ENCODE data around the gene CASS4.

Gene CASS4

DNA sequence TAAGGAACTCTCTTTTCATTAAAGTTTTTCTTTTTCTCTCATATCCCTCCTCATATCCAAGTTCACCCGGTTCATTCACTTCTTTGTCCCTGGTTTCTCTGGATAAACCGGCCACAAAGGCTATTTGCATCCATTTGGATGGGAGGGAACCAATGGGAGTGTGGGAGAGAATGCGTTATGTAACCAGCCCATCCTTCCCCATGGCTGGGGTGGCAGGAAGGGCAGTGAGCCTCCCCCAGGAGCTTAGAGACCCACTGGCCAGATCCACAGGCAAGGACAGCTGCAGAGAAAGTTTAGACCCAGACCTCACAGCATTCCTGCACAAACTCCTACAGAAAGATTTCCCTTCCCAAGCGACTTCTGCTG lies 10.7 kb downstream of the CASS4 start:
- no peak for DNase-seq (ENCODE audit: low read depth in 3 of 3)

DNA sequence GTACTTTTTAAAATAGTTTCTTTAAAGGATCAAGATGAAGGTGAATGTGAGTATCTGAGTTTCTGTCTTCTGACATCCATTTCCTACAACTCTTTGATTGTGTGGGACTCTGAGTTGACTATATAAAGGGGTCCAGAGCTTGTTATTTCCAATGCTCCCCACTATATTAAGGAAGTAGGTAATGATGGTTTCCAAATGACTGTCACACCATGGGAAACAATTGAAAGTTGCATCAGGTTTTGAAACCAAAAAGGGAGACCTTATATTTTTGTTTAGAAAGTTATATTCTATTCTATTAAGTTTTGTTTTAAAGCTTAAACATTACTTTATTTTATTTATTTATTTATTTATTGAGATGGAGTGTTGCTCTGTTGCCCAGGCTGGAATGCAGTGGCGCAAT lies 11.2 kb downstream of the CASS4 start:
- DNase-seq (ENCODE audit: low read depth in 3 of 3): no peak

DNA sequence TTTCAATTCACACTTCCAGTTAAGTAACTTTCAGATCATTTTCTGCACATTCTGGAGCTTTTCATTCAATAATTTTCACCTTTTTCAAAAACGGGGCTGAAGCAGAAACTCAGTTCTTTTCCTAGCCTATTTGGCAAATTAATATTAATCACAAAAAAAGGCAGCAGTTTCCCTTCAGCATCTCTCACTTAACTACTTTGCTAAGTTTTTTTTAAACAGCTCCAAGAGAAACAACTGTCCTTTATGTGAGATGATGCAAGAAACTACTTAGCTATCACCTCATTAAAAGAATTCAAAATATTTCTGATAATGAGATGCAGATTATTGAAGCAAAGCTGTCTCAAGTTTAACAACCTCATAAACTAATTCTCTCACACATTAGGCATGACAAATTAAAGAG lies 11.8 kb downstream of the CASS4 start:
- no peak for DNase-seq (ENCODE audit: low read depth in 3 of 3)

DNA sequence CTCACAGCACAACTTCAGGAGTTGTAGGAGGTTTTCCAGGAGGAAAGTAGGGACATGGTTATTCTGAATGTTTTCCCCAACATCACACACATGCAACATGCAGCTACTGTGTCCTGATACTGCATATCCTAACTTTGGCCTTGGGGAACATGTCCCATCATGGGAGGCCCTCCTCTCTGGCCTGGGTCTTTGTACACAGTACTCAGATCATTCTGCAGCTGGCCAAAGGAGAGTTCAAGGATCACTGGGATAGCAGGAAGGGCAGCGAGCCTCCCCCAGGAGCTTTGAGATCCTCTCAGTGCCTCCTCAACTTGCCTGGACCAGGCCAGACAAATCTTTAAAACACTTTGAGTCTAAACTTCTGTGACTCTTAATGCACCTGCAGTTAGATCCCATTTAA lies 12.9 kb downstream of the CASS4 start:
- no peak for DNase-seq (ENCODE audit: low read depth in 3 of 3)

DNA sequence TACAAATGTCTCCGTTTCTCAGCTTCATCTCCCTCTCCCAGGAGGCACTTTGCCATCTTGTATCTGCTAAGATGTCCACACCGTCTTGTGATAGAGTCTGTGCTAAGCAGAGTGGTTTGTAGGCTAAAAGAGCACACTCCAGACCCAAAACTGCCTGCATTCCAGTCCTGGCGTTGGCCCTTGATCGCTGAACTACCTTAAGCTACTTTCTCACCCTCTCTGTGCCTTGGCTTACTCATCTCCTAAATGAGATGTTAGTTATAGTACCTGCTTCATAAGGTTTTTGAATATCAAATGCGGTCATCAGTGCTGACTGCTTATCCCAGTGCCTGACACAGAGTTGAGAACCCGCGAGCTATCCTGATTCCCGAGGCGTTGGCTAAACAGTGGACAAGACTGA lies 14.0 kb downstream of the CASS4 start:
- no peak for DNase-seq (ENCODE audit: low read depth in 3 of 3)

DNA sequence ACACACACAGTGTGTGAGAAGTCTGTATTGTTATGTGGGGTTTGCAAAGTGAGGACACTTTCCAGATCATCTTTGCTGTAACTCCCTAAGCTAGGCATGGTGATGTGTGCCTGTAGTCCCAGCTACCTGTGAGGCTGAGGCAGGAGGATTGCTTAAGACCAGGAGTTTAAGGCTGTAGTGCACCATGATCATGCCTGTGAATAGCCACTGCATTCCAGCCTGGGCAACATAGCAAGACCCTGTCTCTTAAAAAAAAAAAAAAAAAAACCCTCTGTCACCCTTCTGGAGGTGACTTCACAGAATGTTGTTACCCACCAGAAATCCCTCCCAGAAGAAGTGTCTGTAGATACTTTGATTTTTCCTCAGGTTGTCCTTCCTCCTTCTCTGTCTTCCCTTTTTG lies 14.9 kb downstream of the CASS4 start:
- no peak for DNase-seq (ENCODE audit: low read depth in 3 of 3)

DNA sequence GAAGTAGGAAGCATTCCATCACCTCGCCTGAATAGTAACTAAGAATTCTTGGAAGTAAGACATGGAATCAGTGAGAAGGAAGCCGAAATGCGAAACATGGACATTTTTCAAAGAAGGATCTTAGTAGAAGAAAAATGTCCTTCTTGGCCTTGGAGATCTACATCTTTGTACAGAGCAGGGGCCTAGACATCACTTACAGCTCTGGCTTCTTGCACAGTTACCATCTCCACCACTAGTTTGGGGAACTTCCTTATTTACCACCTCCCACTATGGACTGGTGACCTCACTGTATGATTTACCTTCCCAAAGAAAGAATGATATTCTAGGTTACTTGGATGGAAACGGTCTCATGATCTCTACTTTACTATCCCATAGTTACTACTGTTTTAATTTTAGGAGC lies 15.7 kb downstream of the CASS4 start:
- no peak for DNase-seq (ENCODE audit: low read depth in 3 of 3)

DNA sequence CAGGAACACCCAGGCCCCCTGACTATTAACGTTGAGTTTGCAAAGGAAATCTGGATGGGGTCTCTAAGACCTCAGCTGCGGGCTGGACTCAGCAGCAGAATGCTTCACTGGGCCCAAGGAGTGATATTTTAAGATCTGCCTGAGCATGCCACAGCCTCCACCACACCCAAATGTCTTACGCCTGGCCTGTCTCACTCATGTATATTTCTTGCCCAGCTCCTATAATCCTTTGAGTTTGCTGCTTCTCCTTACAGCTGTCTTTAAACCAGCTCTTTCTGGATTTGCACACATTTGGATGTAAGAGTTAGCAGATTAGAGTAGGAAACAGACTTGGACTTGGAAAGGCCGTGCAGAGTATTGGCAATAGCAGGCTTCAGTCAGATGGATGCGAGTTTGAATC lies 16.4 kb downstream of the CASS4 start:
- DNase-seq (ENCODE audit: low read depth in 3 of 3): no peak

DNA sequence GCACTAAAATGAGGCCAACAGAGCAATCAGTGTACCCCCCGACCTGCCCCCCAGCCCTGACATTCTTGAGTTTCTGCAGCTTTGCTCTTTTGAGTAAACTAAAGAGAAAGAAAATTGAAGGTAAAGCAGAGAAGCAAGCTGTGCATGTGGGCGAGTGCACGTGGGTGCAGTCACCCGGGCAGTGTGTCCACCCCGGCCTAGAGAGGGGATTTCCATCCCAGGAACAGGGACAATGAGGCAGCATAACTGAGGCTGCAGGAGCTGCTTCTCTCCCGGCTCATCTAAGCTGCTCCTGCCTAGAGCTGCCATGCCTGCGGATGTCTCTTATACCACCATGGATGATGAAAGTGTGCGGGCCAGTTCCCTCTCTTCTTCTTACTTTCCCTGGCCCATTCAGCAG lies 16.8 kb downstream of the CASS4 start:
- DNase-seq (ENCODE audit: low read depth in 3 of 3): no peak

DNA sequence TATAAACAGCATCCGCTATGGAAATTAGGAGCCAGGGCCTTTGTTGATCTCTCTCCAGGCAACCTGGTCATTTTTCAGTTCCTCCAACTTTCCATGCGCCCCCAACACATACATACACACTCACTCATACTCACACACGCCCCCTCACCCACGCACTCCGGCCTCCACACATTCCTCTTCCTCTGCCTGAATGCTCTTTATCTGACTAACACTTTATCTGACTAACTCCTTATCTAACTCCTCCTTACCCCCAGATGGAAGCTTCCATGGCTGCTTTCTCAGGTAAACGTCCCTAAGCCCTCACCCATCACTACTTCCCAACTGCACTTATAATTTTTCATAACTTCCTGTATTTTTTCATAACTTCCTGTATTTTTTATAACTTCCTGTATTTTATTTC lies 17.4 kb downstream of the CASS4 start:
- no peak for DNase-seq (ENCODE audit: low read depth in 3 of 3)

DNA sequence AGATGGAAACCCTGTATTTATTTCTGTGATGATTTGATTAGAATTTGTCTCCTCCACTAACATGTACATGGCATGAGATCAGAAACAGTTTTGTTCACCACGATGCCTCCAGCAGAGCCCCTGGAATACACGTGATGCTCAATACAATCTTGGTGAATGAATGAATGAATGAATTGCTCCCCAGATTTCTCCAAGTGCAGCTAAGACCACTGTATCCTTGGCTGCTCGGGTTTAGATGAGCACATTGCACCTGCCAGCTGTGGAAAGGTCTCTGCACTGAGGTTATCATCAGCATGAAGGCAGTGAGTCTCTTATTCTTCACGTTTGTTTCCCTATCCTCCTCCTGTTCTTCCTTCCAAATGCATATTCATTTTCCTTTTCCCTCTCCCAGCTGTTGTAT lies 17.9 kb downstream of the CASS4 start:
- DNase-seq (ENCODE audit: low read depth in 3 of 3): no peak

DNA sequence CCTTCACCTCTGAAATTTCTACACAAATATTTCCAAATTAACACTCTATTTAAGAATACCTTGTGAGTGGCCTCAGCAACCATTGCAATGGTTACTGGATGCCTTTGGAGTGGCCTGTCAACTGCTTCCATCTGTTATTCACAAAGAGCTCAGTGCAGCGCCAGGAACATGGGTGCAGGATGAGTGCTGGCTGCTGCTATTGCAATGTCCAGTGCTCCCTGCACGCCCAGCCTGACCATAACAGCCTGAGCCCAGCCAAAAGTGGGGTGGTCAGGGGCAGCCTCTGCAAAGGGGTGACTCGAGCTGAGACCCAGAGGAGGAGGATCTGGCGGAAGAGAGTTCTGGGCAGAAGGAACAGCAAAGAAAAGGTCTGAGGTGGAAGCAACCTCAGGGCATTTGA lies 18.4 kb downstream of the CASS4 start:
- no peak for DNase-seq (ENCODE audit: low read depth in 3 of 3)

DNA sequence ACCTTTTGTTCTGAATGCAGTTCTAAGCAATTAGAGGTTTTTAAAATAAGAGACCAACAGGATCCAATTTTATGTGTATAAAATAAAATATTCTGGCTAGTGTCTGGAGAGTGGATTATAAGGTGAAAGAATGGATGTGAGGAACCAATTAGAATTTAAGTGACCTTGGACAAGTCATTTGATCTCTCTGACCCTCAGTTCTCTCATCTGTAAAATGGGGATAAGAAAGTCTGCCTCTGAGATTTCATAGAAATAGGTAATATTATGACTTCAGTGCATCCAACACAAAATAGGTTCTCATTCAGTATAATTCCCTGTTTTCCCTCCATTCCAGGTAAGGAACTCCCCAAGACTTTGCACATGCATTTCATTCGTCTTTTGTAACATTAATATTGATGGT lies 18.9 kb downstream of the CASS4 start:
- no peak for DNase-seq (ENCODE audit: low read depth in 3 of 3)

DNA sequence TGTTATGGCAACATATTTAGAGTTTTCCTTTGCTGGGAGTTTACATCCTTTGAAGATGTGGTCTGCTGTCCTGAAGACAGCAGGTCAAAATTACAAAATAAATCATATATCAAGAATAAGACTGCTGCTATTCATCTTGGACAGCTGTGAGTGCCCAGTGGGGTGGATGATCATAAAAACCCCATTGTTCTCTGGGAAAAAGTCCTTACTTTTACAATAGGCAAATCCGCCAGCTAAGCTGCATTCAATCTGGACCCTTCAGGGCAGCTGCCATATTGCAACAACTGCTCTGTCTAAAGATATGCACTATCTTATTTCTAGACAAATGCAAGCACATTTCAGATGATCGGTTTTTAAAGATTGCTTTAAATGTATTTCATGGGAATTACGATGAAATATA lies 19.4 kb downstream of the CASS4 start:
- DNase-seq (ENCODE audit: low read depth in 3 of 3): no peak

DNA sequence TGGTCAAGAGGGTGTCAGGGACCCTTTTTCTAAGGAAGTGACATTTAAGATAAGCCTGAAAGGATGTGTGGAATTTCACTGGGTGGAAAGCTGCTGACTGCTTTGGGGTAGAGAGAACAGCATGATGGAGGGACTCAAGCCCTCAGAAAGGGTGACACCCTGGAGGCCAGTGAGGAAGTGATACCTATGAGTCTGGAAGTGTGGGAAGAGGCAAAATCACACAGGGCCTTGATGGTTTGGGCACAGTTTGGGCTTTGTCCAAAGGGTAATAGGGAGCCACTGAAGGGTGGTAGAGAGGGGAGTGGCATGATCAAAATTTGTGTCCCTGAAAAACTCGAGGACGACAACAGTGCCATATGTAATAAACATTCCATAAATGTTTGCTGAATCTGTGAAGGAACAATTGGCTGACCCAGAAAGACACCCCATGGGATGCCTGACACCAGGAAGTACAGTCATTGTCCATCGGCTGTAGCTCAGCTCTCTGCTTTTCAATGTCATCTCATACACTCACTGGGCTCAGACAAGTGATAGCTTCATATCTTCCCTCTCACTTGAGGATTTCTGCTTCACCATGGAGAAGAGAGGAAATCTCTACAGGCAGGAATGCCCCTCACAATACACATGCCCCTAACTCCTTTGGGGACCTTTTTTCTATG lies 21.3 kb downstream of the CASS4 start:
- no peak for DNase-seq (ENCODE audit: low read depth in 3 of 3)

DNA sequence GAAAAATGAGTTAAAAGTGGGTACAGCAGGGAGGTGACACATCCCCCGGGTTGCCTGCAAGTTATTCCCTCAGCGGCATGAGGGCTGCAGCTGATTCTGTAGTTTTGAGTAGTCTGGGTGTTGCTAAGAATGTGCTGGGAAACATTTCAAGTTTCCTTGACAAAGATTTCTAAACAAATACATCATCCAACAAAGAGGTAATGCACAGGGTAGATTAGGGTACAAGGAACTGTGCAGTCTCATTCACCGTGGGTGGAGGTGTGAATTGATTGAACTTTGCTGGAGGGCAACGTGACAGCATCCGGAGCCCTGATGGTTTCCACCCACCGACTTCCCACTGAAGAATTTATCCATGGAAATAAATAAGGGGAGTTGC lies 21.8 kb downstream of the CASS4 start:
- no peak for DNase-seq (ENCODE audit: low read depth in 3 of 3)

DNA sequence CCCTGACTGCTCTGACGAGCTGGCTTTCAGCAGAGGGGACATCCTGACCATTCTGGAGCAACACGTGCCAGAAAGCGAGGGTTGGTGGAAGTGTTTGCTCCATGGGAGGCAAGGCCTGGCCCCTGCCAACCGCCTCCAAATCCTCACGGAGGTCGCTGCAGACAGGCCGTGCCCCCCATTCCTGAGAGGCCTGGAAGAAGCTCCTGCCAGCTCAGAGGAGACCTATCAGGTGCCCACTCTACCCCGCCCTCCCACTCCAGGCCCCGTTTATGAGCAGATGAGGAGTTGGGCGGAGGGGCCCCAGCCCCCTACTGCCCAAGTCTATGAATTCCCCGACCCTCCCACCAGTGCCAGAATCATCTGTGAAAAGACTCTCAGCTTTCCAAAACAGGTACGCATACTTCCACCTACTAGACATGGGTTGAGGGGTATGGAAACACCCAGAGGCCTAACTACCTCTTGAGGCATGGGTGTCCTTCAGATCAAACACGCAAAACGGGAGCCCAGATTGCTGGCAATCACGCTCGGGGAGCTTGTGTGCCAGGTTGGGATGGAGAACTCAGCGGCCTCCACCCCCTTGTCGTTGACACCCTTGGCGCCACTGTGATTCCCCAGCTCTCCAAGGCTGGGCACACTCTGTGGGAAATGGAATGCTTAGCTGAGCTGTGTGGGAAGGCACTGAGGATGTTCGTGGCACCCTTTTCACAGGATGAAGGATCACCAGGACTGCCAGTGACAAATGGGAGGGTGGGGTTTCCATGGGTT lies 25.3 kb downstream of the CASS4 start:
- no peak for DNase-seq (ENCODE audit: low read depth in 3 of 3)

DNA sequence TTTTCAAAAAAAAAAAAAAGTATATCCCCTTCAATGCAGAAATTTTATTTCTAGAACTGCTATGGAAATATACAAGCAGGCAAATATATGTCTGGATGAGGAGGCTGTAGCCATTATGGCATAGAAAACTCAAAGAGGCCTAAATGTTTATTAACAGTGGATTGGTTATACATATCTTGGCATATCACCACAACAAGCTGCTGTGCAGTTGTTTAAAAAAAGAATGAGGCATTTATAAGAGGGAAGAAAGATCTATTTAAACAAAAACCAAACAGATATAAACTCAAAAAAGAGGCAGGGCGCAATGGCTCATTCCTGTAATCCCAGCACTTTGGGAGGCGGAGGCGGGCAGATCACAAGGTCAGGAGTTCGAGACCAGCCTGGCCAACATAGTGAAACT lies 26.2 kb downstream of the CASS4 start:
- no peak for DNase-seq (ENCODE audit: low read depth in 3 of 3)

DNA sequence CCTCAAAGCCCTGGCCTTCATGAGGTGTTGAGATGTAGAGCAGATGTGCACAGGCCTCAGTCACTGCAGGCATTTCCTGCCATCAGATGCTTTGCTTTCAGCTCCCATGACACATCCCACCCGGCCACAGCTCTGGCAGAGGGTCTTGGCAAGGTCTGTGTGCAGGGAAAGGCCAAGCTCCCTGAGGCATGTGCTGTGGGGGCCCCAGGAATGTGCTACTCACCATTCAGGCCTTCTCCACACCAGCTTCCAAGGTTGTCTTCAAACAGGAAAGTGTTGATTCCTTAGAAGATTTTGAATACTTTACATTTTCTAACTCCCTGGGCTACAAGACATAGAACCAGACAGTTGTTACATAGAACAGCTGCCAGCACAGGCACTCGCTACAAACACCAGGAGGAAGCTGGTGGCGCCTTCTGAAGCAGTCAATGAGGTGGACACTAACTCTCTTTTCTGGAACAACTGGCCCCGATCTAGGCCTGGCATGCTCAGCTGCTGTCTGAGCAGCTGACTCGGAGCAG lies 27.8 kb downstream of the CASS4 start:
- DNase-seq (ENCODE audit: low read depth in 3 of 3): no peak

DNA sequence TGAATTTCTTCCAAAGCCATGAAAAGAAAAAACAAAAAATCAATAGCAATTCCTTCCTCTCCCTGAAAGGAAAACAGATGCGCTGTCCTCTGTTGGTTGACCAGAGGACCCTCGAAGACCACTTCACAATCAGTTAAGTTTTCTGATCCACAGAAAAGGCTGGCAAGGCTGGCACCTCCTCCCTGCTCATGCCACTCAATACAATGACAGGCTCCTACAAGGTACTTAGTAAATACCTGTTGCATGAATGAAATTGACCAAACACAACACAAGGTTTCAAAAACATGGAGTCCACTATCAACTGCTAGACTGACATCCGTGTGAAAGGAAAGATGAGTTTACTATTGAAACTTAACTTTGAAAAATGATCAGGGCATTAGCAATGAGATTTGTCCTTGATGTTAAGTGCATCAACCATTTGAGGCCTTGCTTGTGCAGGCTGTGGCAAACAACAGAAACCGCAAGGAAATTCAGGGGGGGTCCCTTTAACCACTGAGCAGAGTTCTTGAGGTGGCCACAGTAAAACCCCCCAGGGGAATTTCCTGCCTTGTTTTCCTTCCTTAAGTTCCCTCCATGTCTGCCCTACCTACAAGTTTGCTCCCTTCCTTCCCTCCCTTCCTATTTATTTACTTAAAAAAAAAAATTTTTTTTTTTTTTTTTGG lies 28.4 kb downstream of the CASS4 start:
- DNase-seq (ENCODE audit: low read depth in 3 of 3): no peak

DNA sequence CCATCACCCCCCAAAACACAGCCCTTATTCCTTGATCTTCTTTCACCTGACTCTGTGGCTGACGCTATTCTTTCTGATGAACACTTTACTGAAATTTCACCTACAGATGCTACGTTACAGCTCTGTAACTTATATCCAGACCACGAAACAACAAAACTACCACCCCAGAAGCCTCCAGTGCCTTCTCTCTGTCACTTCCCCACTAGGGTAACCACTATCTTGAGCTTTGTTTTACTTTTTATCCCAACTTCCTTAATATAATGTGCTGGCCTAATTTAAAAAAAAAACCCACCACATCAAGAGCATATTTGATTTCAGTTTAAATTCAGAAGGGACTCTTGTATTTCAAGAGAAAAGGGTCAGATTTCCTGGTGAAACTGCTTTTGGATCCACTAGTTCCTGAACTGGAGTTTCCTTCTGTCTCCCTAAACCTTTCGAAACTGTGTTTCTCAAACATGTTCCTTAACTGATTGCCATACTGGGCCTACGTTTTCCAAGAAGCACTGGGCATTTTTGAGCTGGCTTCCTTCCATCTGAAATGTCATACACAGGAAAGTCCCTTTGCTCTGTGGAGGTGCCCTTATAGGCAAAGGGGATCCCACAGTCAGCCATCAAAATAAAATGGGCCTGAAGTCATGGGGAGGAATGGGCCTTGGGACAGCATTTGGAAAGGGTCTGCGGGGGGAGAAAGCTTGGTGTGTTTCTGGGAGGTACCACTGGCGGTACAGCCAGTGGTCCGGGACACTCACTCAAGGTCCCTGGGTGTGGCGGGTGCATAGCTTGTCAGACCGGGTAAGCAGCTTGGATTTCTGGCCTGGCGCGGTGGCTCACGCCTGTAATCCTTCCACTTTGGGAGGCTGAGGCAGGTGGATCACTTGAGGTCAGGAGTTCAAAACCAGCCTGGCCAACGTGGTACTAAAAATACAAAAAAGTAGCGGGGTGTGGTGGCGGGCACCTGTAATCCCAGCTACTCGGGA lies 30.6 kb downstream of the CASS4 start:
- no peak for DNase-seq (ENCODE audit: low read depth in 3 of 3)

Data from stimulated activated CD4-positive, alpha-beta T cell treated with anti-CD3 and anti-CD28 coated beads, TNF-alpha, amount 100 ng/mL, for 48 hours (primary cell).